ENCODE measurements around the gene PDE11A.

GRCh38 chr2:177741866-177742265 lies 330.7 kb downstream of the PDE11A start:
- TF ChIP-seq EZH2 (IDR thresholded peaks at IDR 0.05; ENCODE audit: insufficient read depth, poor library complexity, severe bottlenecking) (no peak), EZH2phosphoT487 (IDR thresholded peaks at IDR 0.05; ENCODE audit: insufficient read depth, low read depth) (no peak)

All from GM23248 (cell line).